H1 (cell line): ENCODE results near the gene NOXRED1. TPM values are rescaled to one million over a fixed set of nuclear protein-coding genes. Genes with fewer than 3 reads are reported as not detected.

ENCODE experiments used
- CTCF ChIA-PET: fragments of 300-600 bp; sonication (Branson Sonifier 250); formaldehyde crosslinking; loops from one replicate; lab custom pipeline; 2021; ENCODE audit not compliant: partially characterized antibody; lab: Charles Lee
- POLR2A ChIA-PET: fragments of 300-600 bp; sonication (Branson Sonifier 250); formaldehyde crosslinking; loops from one replicate; lab custom pipeline; 2021; ENCODE audit warnings: inconsistent platforms; ENCODE audit not compliant: partially characterized antibody; lab: Charles Lee
- DNase-seq, 2 experiments: peaks; one replicate each; pipeline versions ENCODE4 v3.0.0 to v3.0.0-alpha.2; 2010 to 2022; ENCODE audit warnings: low spot score in 2 of 2, low read depth in 1 of 2, mixed read lengths in 1 of 2
- FAIRE-seq: peaks from 2 replicates; lab custom pipeline; 2011; peaks lifted over from hg19 to GRCh38; lab: Jason Lieb, UNC
- H2AFZ ChIP-seq: 2 replicates; pipeline ENCODE4 v1.8.1; 2012; ENCODE audit warnings: low read length, inconsistent platforms
- H2AK5ac ChIP-seq: 2 replicates; pipeline ENCODE4 v1.6.1; 2013; ENCODE audit warnings: low read depth, low read length
- H2BK120ac ChIP-seq: replicated peaks from 2 replicates; pipeline ENCODE3; 2013; ENCODE audit warnings: low read depth, low read length, inconsistent platforms
- H2BK12ac ChIP-seq: 2 replicates; pipeline ENCODE4 v1.6.1; 2013; ENCODE audit warnings: low read depth, low read length
- H2BK15ac ChIP-seq: 2 replicates; pipeline ENCODE4 v1.6.1; 2013; ENCODE audit warnings: low read length
- H2BK20ac ChIP-seq: 2 replicates; pipeline ENCODE4 v1.6.1; 2013; ENCODE audit warnings: low read length
- H2BK5ac ChIP-seq: 2 replicates; pipeline ENCODE4 v1.6.1; 2013; ENCODE audit warnings: low read depth, low read length
- H3K14ac ChIP-seq: 2 replicates; pipeline ENCODE4 v1.6.1; 2013; ENCODE audit warnings: inconsistent platforms; ENCODE audit not compliant: insufficient read length
- H3K18ac ChIP-seq: 2 replicates; pipeline ENCODE4 v1.6.1; 2013; ENCODE audit warnings: low read length; ENCODE audit errors: extremely low read depth
- H3K23ac ChIP-seq: 2 replicates; pipeline ENCODE4 v1.6.1; 2013; ENCODE audit warnings: inconsistent platforms; ENCODE audit not compliant: insufficient read length
- H3K23me2 ChIP-seq: 2 replicates; pipeline ENCODE4 v1.6.1; 2013; ENCODE audit warnings: low read depth, low read length
- H3K27ac ChIP-seq: 2 replicates; pipeline ENCODE4 v1.6.1; 2011; ENCODE audit warnings: low read depth, low read length, inconsistent platforms
- H3K27me3 ChIP-seq, 4 experiments: replicated peaks in 1 of 4; 1 replicate in 1 of 4; 2 replicates in 3 of 4; pipeline versions ENCODE4 v1.6.1 to v1.8.1; 2011 to 2013; ENCODE audit warnings: low read length in 3 of 4, mild to moderate bottlenecking in 3 of 4, inconsistent platforms in 2 of 4, mixed read lengths in 2 of 4, moderate library complexity in 1 of 4; ENCODE audit not compliant: control insufficient read depth in 3 of 4, insufficient read depth in 3 of 4; ENCODE audit errors: extremely low read depth in 1 of 4
- H3K36me3 ChIP-seq, 4 experiments: 2 replicates each; pipeline versions ENCODE4 v1.6.1 to v1.8.1; 2011 to 2013; ENCODE audit warnings: mild to moderate bottlenecking in 4 of 4, low read length in 3 of 4, moderate library complexity in 2 of 4, control low read depth in 1 of 4, inconsistent platforms in 1 of 4; ENCODE audit not compliant: insufficient read depth in 4 of 4, control insufficient read depth in 2 of 4
- H3K4ac ChIP-seq: replicated peaks from 2 replicates; pipeline ENCODE3; 2013; ENCODE audit warnings: low read length, low read depth, mixed read lengths, inconsistent platforms; ENCODE audit not compliant: insufficient read length
- H3K4me1 ChIP-seq, 4 experiments: replicated peaks in 1 of 4; 1 replicate in 1 of 4; 2 replicates in 3 of 4; pipeline versions ENCODE4 v1.6.1 to v1.8.1; 2011 to 2013; ENCODE audit warnings: low read length in 3 of 4, inconsistent platforms in 2 of 4, mixed read lengths in 1 of 4; ENCODE audit not compliant: insufficient read depth in 4 of 4, control insufficient read depth in 3 of 4
- H3K4me2 ChIP-seq, 2 experiments: 2 replicates each; pipeline versions ENCODE4 v1.6.1 to v1.8.1; 2011 to 2013; ENCODE audit warnings: low read depth in 2 of 2, low read length in 2 of 2, control low read depth in 1 of 2, inconsistent platforms in 1 of 2, mild to moderate bottlenecking in 1 of 2; ENCODE audit not compliant: insufficient read depth in 1 of 2
- H3K4me3 ChIP-seq, 4 experiments: fragments of 200-600, 300-600 bp in 1 of 4; sonication (generic), shearing (Covaris generic), sonication (Bioruptor Twin) in 1 of 4; 2 replicates each; pipeline versions ENCODE4 v1.5.1 to v1.8.1; 2011 to 2016; ENCODE audit warnings: low read length in 4 of 4, low read depth in 3 of 4, control low read depth in 2 of 4, inconsistent platforms in 2 of 4, mild to moderate bottlenecking in 2 of 4, mixed read lengths in 1 of 4, moderate library complexity in 1 of 4; ENCODE audit not compliant: insufficient read depth in 2 of 4; ENCODE audit errors: extremely low read depth in 1 of 4
- H3K56ac ChIP-seq: replicated peaks from 2 replicates; pipeline ENCODE3; 2013; ENCODE audit warnings: low read depth, mild to moderate bottlenecking, mixed read lengths, low read length, inconsistent platforms; ENCODE audit not compliant: insufficient read length
- H3K79me1 ChIP-seq: 2 replicates; pipeline ENCODE4 v1.6.1; 2013; ENCODE audit warnings: low read depth, low read length, control low read depth
- H3K79me2 ChIP-seq, 2 experiments: 2 replicates each; pipeline versions ENCODE4 v1.6.1 to v1.8.1; 2012 to 2013; ENCODE audit warnings: low read length in 2 of 2, mild to moderate bottlenecking in 2 of 2, inconsistent platforms in 1 of 2; ENCODE audit not compliant: insufficient read depth in 2 of 2, control insufficient read depth in 1 of 2
- H3K9ac ChIP-seq, 4 experiments: replicated peaks in 1 of 4; 1 replicate in 1 of 4; 2 replicates in 3 of 4; pipeline versions ENCODE4 v1.6.1 to v1.8.1; 2011 to 2013; ENCODE audit warnings: low read depth in 3 of 4, low read length in 3 of 4, control low read depth in 2 of 4, mild to moderate bottlenecking in 2 of 4, moderate library complexity in 2 of 4, inconsistent platforms in 1 of 4; ENCODE audit errors: extremely low read depth in 1 of 4
- H3K9me3 ChIP-seq, 2 experiments: 2 replicates each; pipeline versions ENCODE4 v1.6.1 to v1.8.1; 2012 to 2013; ENCODE audit warnings: mild to moderate bottlenecking in 2 of 2, moderate library complexity in 2 of 2, control low read depth in 1 of 2, inconsistent platforms in 1 of 2, low read depth in 1 of 2, low read length in 1 of 2, mixed read lengths in 1 of 2; ENCODE audit not compliant: insufficient read depth in 2 of 2
- H4K20me1 ChIP-seq, 2 experiments: replicated peaks in 1 of 2; 2 replicates each; pipeline versions ENCODE3 to v1.8.1; 2011 to 2013; ENCODE audit warnings: inconsistent platforms in 2 of 2, low read length in 2 of 2, mild to moderate bottlenecking in 1 of 2; ENCODE audit not compliant: insufficient read depth in 2 of 2, control insufficient read depth in 1 of 2
- H4K5ac ChIP-seq: 2 replicates; pipeline ENCODE4 v1.6.1; 2013; ENCODE audit warnings: low read length, low read depth, mixed read lengths, inconsistent platforms; ENCODE audit not compliant: insufficient read length
- H4K8ac ChIP-seq: 2 replicates; pipeline ENCODE4 v1.8.0; 2013; ENCODE audit warnings: mild to moderate bottlenecking, moderate library complexity, low read length, inconsistent platforms; ENCODE audit not compliant: insufficient read depth; ENCODE audit errors: extremely low read depth
- H4K91ac ChIP-seq: replicated peaks from 2 replicates; pipeline ENCODE3; 2013; ENCODE audit warnings: low read length, mixed read lengths, inconsistent platforms; ENCODE audit not compliant: insufficient read length
- BACH1 ChIP-seq: IDR thresholded peaks from 2 replicates; pipeline ENCODE4 v1.6.1; 2012; ENCODE audit warnings: low read length, improper control_type of control experiment
- BRCA1 ChIP-seq: IDR thresholded peaks from 2 replicates; pipeline ENCODE4 v1.6.1; 2012; ENCODE audit warnings: low read depth, low read length, improper control_type of control experiment
- CHD1 ChIP-seq: IDR thresholded peaks from 2 replicates; pipeline ENCODE4 v1.6.1; 2012; ENCODE audit warnings: low read depth, low read length, improper control_type of control experiment
- CHD2 ChIP-seq: IDR thresholded peaks from 2 replicates; pipeline ENCODE4 v1.6.1; 2012; ENCODE audit warnings: low read length, improper control_type of control experiment
- E2F6 ChIP-seq: IDR thresholded peaks from 2 replicates; pipeline ENCODE4 v1.6.1; 2012; ENCODE audit warnings: inconsistent platforms
- HDAC6 ChIP-seq: IDR thresholded peaks from one replicate; pipeline ENCODE4 v1.7.1; 2012; ENCODE audit warnings: low read depth, mild to moderate bottlenecking, inconsistent platforms, low read length, moderate library complexity
- JUND ChIP-seq: IDR thresholded peaks from 2 replicates; pipeline ENCODE4 v1.6.1; 2011; ENCODE audit warnings: mild to moderate bottlenecking, improper control_type of control experiment, low read length
- NRF1 ChIP-seq: IDR thresholded peaks from 2 replicates; pipeline ENCODE4 v1.6.1; 2011; ENCODE audit warnings: mild to moderate bottlenecking, low read depth, low read length, improper control_type of control experiment
- RNF2 ChIP-seq: fragments of 200-900, 300-1000 bp; sonication (generic); IDR thresholded peaks from 2 replicates; pipeline ENCODE4 v1.7.1; 2016; ENCODE audit warnings: borderline replicate concordance, low read depth, mild to moderate bottlenecking, antibody characterized with exemption, low read length; ENCODE audit not compliant: poor library complexity, severe bottlenecking; ENCODE audit errors: missing control alignments
- RXRA ChIP-seq: IDR thresholded peaks from 2 replicates; pipeline ENCODE4 v1.6.1; 2011; ENCODE audit warnings: low read depth, mild to moderate bottlenecking, low read length, moderate library complexity; ENCODE audit not compliant: insufficient read depth
- SAP30 ChIP-seq: fragments of 300-600 bp; sonication (generic); IDR thresholded peaks from 2 replicates; pipeline ENCODE4 v1.7.1; 2012; ENCODE audit warnings: low read length, moderate library complexity, mild to moderate bottlenecking, inconsistent platforms; ENCODE audit not compliant: insufficient read depth, insufficient replicate concordance
- SP1 ChIP-seq: IDR thresholded peaks from 2 replicates; pipeline ENCODE4 v1.6.1; 2011; ENCODE audit warnings: low read depth, low read length
- SUZ12 ChIP-seq: fragments of 200-600 bp; sonication (generic); IDR thresholded peaks from 2 replicates; pipeline ENCODE4 v1.6.1; 2012; ENCODE audit warnings: mild to moderate bottlenecking, inconsistent platforms, low read length, moderate library complexity, mixed read lengths
- YY1 ChIP-seq: IDR thresholded peaks from 2 replicates; pipeline ENCODE4 v1.6.1; 2011; ENCODE audit warnings: low read depth, mild to moderate bottlenecking, low read length
- WGBS, 2 experiments: shearing (Covaris generic) in 1 of 2; methylation state at CpG; one replicate each; pipeline versions ENCODE4 v1.1.6 to v1.1.7; 2013 to 2015; ENCODE audit warnings: low lambda C conversion rate in 2 of 2, mixed read lengths in 2 of 2, inconsistent platforms in 1 of 2, low coverage in 1 of 2, missing lambda C conversion rate in 1 of 2; ENCODE audit not compliant: insufficient replicate concordance in 2 of 2, insufficient coverage in 1 of 2, insufficient read length in 1 of 2; ENCODE audit errors: extremely low coverage in 1 of 2, missing lambda C conversion rate in 1 of 2; 5-methylcytosine and 5-hydroxymethylcytosine counted together
- polyA plus RNA-seq, 7 experiments: library from polyadenylated mRNA; depleted of rRNA in 3 of 7; stranded (reverse) in 5 of 7; unstranded in 2 of 7; fragments of >200 nt in 5 of 7; fragments of 200-250 nt in 2 of 7; gene quantifications; 1 replicate in 5 of 7; 2 replicates in 1 of 7; 4 replicates in 1 of 7; pipeline versions ENCODE4 v1.2.1 to v1.2.3, GENCODE V29; 2011 to 2013; ENCODE audit warnings: missing spikeins in 2 of 7, mixed read lengths in 2 of 7
- total RNA-seq: library from RNA; stranded (reverse); fragmentation: NEBNext Ultra II Directional; extraction: Animal tissue kit (Norgen Biotek cat#: 25700); gene quantifications from 2 replicates; pipeline ENCODE4 v1.2.1, GENCODE V29; 2021

Gene NOXRED1
- total and polyA plus RNA-seq, 2 of the 8 experiments (the other 6 are each of a cell fraction or from before 2014, with no cell fraction given) = 0.23 to 0.48 TPM

GRCh38 chr14:77378701-77379100 lies 44.6 kb downstream of the NOXRED1 start:
- no peak overlapping the region for H2AK5ac ChIP-seq
- no peak overlapping the region for H2AFZ ChIP-seq
- H4K91ac ChIP-seq = no peak overlapping the region
- no peak overlapping the region for H3K14ac ChIP-seq
- H3K23ac ChIP-seq = no peak overlapping the region
- H3K79me1 ChIP-seq = no peaks in the 10 kb centered on the region
- no peaks in the 10 kb centered on the region for H3K36me3 ChIP-seq
- no peak overlapping the region for H2BK5ac ChIP-seq
- no peak overlapping the region for H2BK120ac ChIP-seq
- FAIRE-seq (no peak), DNase-seq (no peak)
- H3K4me1 ChIP-seq = peaks cover 0 to 8% (median 2%) of the 10 kb centered on the region in 4 experiments; a peak in 3 of 7 replicates
- H3K9ac ChIP-seq = no peak overlapping the region
- no peak overlapping the region for H3K4me2 ChIP-seq
- H3K23me2 ChIP-seq = peaks cover 4% of the 10 kb centered on the region
- H4K20me1 ChIP-seq = no peaks in the 10 kb centered on the region
- H3K4me3 ChIP-seq = no peak overlapping the region
- no peak overlapping the region for H2BK20ac ChIP-seq
- H2BK15ac ChIP-seq = no peak overlapping the region
- CTCF ChIA-PET = interaction anchor here (0.7 to 1.3 kb wide), 2 partner anchors 8 to 82 kb away, joined by 3 read pairs; no protein-coding TSS in a partner anchor
- POLR2A ChIA-PET = no interaction called here
- no peak overlapping the region for H4K8ac ChIP-seq
- H3K27me3 ChIP-seq = peaks cover 0 to 4% (median 2%) of the 10 kb centered on the region in 4 experiments; a peak in 1 of 7 replicates
- no peaks in the 10 kb centered on the region for H3K9me3 ChIP-seq
- H3K27ac ChIP-seq = no peak overlapping the region
- H3K18ac ChIP-seq = no peak overlapping the region
- H3K79me2 ChIP-seq = peaks cover 0 to 2% of the 10 kb centered on the region in 2 experiments; a peak in 1 of 4 replicates
- H2BK12ac ChIP-seq = no peak overlapping the region
- H3K56ac ChIP-seq = no peak overlapping the region
- H3K4ac ChIP-seq = no peak overlapping the region
- no peak overlapping the region for H4K5ac ChIP-seq
- WGBS, 2 experiments = 95% methylated on average over 6 of the region's 6 CpGs; no CpG with 5 or more reads in 1 of the 2 experiments
- TF ChIP-seq HDAC6 (no peak), SAP30 (no peak), RNF2 (no peak), NRF1 (no peak), BRCA1 (no peak), CHD1 (no peak), JUND (no peak), CHD2 (no peak), BACH1 (no peak), SP1 (no peak), RXRA (no peak), YY1 (no peak), E2F6 (no peak), SUZ12 (no peak)
